ENCODE data around the gene FERMT3.

FERMT3 gene

GRCh38 chr11:64209563-64209843 is 3.0 kb downstream of the FERMT3 start:
- Histone ChIP-seq H3K27me3 (ENCODE audit: insufficient read depth, low read length, poor library complexity) (no peaks in the 10 kb centered on the region), H3K4me2 (ENCODE audit: insufficient read depth, low read length) (no peak overlapping the region), H2AFZ (ENCODE audit: low read depth, low read length) (no peak overlapping the region), H4K20me1 (ENCODE audit: insufficient read depth, low read length) (peaks cover 13% of the 10 kb centered on the region), H3K4me3 (ENCODE audit: low read depth in 1 of 2, low read length in 2 of 2) (no peak overlapping the region), H3K9me3 (ENCODE audit: insufficient read depth, low read length, severe bottlenecking) (no peaks in the 10 kb centered on the region), H3K9ac (ENCODE audit: low read depth, low read length) (no peak overlapping the region), H3K79me2 (ENCODE audit: insufficient read depth, low read length) (peaks cover 17% of the 10 kb centered on the region), H3K36me3 (ENCODE audit: insufficient read depth, low read length) (peaks cover 70% of the 10 kb centered on the region), H3K27ac (ENCODE audit: low read length) (no peak overlapping the region), H3K4me1 (ENCODE audit: insufficient read depth, low read length) (peaks cover 41% of the 10 kb centered on the region)
- DNase-seq (no peak), ATAC-seq (ENCODE audit: insufficient read depth, low read depth) (no peak)
- TF ChIP-seq EZH2 (IDR thresholded peaks at IDR 0.05; ENCODE audit: borderline replicate concordance, low read depth, low read length, severe bottlenecking) (no peak), CTCF (IDR thresholded peaks at IDR 0.05; ENCODE audit: borderline replicate concordance, extremely low read depth, low read length, poor library complexity, severe bottlenecking) (no peak)

DNA sequence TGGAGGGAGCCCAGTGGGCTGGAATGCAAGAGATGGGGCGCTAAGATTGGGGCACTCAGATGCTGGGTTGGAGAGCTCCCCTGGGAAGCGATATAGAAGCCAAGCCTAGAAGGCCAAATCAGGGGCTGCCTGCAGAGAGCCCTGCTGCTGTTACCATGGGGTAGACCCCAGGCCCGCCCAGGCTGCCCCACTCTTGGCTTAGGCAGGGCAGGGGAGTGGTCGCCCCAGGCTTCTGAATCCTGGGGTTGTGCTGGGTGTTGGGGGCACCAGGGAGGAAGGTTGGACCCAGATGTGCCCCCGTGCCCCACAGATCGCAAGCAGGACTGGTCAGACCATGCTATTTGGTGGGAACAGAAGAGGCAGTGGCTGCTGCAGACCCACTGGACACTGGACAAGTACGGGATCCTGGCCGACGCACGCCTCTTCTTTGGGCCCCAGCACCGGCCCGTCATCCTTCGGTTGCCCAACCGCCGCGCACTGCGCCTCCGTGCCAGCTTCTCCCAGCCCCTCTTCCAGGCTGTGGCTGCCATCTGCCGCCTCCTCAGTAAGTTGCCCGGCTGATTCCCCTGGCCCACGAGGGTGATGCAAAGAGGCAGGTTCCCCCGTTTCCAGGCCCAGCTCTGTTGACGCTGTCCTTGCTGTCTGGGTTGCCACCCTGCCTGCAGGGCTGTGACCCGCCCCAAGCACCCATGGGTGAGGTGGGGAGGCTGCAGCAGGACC is 3.9 kb downstream of the FERMT3 start:
- H3K9ac ChIP-seq (ENCODE audit: low read depth, low read length) = no peak overlapping the region
- H3K4me3 ChIP-seq (ENCODE audit: low read depth in 1 of 2, low read length in 2 of 2) = no peak overlapping the region
- peaks cover 10% of the 10 kb centered on the region; the same call in 1 of the 2 replicates for H4K20me1 ChIP-seq (ENCODE audit: insufficient read depth, low read length)
- H3K79me2 ChIP-seq (ENCODE audit: insufficient read depth, low read length) = peaks cover 17% of the 10 kb centered on the region
- no peak for ATAC-seq (ENCODE audit: insufficient read depth, low read depth)
- H3K27me3 ChIP-seq (ENCODE audit: insufficient read depth, low read length, poor library complexity) = no peaks in the 10 kb centered on the region
- no peak for TF ChIP-seq EZH2 (IDR thresholded peaks at IDR 0.05; ENCODE audit: borderline replicate concordance, low read depth, low read length, severe bottlenecking)
- no peak for TF ChIP-seq CTCF (IDR thresholded peaks at IDR 0.05; ENCODE audit: borderline replicate concordance, extremely low read depth, low read length, poor library complexity, severe bottlenecking)
- no peaks in the 10 kb centered on the region for H3K9me3 ChIP-seq (ENCODE audit: insufficient read depth, low read length, severe bottlenecking)
- no peak overlapping the region for H3K27ac ChIP-seq (ENCODE audit: low read length)
- no peak overlapping the region for H2AFZ ChIP-seq (ENCODE audit: low read depth, low read length)
- peaks cover 68% of the 10 kb centered on the region for H3K36me3 ChIP-seq (ENCODE audit: insufficient read depth, low read length)
- no peak for DNase-seq
- H3K4me1 ChIP-seq (ENCODE audit: insufficient read depth, low read length) = peaks cover 34% of the 10 kb centered on the region
- H3K4me2 ChIP-seq (ENCODE audit: insufficient read depth, low read length) = no peak overlapping the region

DNA sequence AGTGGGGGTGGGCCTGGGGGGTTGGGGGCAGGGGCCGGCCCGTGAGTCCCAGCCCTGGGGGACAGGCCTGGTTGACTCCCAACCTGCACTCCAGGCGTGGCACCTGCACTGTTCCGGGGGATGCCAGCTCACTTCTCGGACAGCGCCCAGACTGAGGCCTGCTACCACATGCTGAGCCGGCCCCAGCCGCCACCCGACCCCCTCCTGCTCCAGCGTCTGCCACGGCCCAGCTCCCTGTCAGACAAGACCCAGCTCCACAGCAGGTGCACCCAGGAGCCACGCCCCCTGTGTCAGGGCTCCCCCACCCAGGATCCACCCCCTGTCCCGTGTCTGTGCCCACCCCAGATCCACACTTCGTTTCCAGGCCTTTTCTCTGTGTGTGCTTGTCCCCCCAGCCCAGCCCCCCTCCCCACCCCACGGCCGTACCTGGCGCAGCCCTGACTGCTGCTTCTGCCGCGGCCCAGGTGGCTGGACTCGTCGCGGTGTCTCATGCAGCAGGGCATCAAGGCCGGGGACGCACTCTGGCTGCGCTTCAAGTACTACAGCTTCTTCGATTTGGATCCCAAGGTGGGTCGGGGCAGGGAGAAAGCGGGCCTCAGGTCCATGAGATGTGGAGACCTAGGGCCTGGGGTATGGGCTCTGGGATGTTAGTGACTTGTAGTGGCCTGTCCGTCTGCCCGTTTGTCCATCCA is 4.8 kb downstream of the FERMT3 start:
- Histone ChIP-seq H3K27ac (ENCODE audit: low read length) (no peak overlapping the region), H3K9ac (ENCODE audit: low read depth, low read length) (no peak overlapping the region), H3K27me3 (ENCODE audit: insufficient read depth, low read length, poor library complexity) (no peaks in the 10 kb centered on the region), H3K4me1 (ENCODE audit: insufficient read depth, low read length) (peaks cover 26% of the 10 kb centered on the region), H3K36me3 (ENCODE audit: insufficient read depth, low read length) (peaks cover 62% of the 10 kb centered on the region), H2AFZ (ENCODE audit: low read depth, low read length) (no peak overlapping the region), H4K20me1 (ENCODE audit: insufficient read depth, low read length) (peaks cover 10% of the 10 kb centered on the region; the same call in 1 of the 2 replicates), H3K4me3 (ENCODE audit: low read depth in 1 of 2, low read length in 2 of 2) (no peak overlapping the region), H3K79me2 (ENCODE audit: insufficient read depth, low read length) (peaks cover 17% of the 10 kb centered on the region), H3K4me2 (ENCODE audit: insufficient read depth, low read length) (no peak overlapping the region), H3K9me3 (ENCODE audit: insufficient read depth, low read length, severe bottlenecking) (no peaks in the 10 kb centered on the region)
- TF ChIP-seq CTCF (IDR thresholded peaks at IDR 0.05; ENCODE audit: borderline replicate concordance, extremely low read depth, low read length, poor library complexity, severe bottlenecking) (no peak), EZH2 (IDR thresholded peaks at IDR 0.05; ENCODE audit: borderline replicate concordance, low read depth, low read length, severe bottlenecking) (no peak)
- ATAC-seq (ENCODE audit: insufficient read depth, low read depth) (no peak), DNase-seq (no peak)
